C4-2B (cell line): ENCODE data around the gene MEIOB.
"Not testable (repeated sequence)": the region's sequence is repeated elsewhere in the genome, so short reads cannot be mapped to it uniquely, and the experiment has no call there.

ENCODE experiments used
- H3K27ac ChIP-seq: fragments of 450-650 bp; 2 replicates; pipeline ENCODE4 v1.5.1; 2017
- CTCF ChIP-seq: fragments of 450-650 bp; conservative IDR thresholded peaks from 2 replicates; pipeline ENCODE4 v1.5.1; 2017; ENCODE audit warnings: mild to moderate bottlenecking
- ZFX ChIP-seq: fragments of 450-650 bp; IDR thresholded peaks from 2 replicates; pipeline ENCODE4 v1.6.1; 2017

The MEIOB gene

GRCh38 chr16:1871974-1872635 lies at the start of gene MEIOB:
Gene MEIOB (minus strand): TSS chr16:1872164. CDS start chr16:1868175, 3,989 bp downstream.
- TF ChIP-seq ZFX (no peak), CTCF (no peak)
- H3K27ac ChIP-seq = no peak within 1 kb of the TSS

DNA sequence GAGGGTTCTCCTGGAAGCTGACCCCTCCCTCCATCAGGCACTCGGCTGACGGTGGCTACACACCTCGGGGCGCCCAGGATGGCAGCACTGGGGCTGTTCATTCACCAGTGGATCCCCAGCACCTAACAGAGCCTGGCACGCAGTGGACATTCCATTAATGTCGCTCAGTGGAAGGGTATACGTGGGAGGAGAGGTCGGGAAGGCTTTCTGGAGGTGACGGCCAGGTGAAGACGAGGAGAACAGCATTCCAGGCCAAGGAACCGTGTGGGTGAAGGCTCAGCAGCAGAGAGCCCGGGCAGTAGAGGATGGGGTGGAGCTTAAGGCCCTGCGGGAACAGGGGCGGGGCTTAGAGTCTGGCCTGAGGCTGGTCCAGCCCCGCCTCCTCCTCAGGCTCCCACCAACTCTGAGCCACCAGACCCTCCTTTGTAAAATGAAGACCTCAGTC lies 48.8 kb upstream of the MEIOB start:
- TF ChIP-seq ZFX (no peak), CTCF (no peak)
- H3K27ac ChIP-seq = no peak overlapping the region

DNA sequence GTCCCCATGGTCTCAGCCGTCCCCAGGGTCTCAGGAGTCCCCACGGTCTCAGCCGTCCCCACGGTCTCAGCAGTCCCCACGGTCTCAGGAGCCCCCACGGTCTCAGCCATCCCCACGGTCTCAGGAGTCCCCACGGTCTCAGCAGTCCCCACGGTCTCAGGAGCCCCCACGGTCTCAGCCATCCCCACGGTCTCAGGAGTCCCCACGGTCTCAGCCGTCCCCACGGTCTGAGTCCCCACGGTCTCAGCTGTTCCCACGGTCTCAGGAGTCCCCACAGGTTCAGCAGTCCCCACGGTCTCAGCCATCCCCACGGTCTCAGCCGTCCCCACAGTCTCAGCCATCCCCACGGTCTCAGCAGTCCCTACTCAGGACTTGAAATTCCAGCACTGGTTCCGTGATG lies 48.2 kb upstream of the MEIOB start:
- H3K27ac ChIP-seq = not testable (repeated sequence)

GRCh38 chr16:1919327-1919998 lies 47.5 kb upstream of the MEIOB start:
- H3K27ac ChIP-seq = no peak overlapping the region
- TF ChIP-seq CTCF (no peak), ZFX (no peak)

DNA sequence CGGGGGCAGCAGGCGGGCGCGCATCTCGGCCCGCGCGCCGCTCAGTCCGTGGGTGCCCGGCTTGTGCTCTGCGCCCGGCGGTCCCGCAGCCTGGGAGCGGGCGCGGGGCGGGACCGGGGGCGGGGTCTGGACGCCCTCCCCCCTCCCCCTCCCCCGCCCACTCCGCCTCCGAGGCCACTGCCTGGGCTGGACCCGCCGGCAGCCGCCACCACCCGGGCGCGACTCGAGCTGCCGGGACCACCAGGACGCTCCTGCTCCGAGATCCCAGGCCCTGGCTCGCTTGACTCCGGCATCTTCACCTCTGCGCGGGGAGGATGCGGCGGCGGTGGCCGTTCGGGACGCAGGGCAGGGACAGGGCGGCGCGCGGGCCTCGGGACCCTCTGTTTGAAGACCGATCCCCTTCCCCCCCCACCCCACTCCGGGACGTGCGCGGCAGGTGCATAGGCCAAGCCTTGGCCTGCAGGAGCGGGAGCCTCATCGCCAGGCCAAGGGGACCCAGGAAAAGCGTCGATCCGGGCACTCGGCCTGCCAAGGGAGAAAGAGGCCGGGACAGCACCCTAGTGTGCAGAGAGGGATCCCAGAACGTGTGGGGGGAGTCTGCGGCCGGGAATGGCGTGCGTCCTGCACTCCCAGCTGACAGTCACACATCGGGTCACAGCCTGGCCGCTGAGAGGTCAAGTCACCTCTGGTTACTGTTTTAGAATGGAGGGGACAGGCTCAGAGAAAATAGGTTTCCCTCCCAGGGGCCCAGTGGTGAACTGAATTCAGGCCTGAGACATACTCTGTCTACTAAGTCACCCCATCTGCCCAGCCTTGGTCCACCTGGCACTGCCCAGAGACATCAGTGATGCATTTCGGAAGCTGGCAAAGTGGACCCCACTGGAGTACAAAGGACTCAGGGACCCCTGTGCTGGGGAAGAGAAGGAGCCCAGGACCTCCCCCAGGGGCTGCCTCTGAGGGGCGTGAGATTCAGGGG lies 46.7 kb upstream of the MEIOB start, which contains the start of gene HS3ST6:
HS3ST6 (minus strand) TSS at position 65 of the 976 bp plus-strand sequence. CDS start 92 bp downstream, outside the sequence.
- TF ChIP-seq CTCF (no peak), ZFX (no peak)
- no peak within 1 kb of the TSS for H3K27ac ChIP-seq

GRCh38 chr16:1917665-1918350 lies 45.8 kb upstream of the MEIOB start:
- no peak overlapping the region for H3K27ac ChIP-seq
- TF ChIP-seq ZFX (no peak), CTCF (no peak)

GRCh38 chr16:1917056-1917664 lies 45.2 kb upstream of the MEIOB start:
- H3K27ac ChIP-seq = no peak overlapping the region
- TF ChIP-seq ZFX = no peak
- no peak for TF ChIP-seq CTCF
